PC-3 (cell line): Measurements from ENCODE around the gene MBD6. TPM values are rescaled to one million over a fixed set of nuclear protein-coding genes. Genes with fewer than 3 reads are reported as not detected.
"Not testable (repeated sequence)": the region's sequence is repeated elsewhere in the genome, so short reads cannot be mapped to it uniquely, and the experiment has no call there.

Experiments
- ATAC-seq: fragments of 200-7000 bp; cut with Tn5 transposase; 2 replicates; pipeline ENCODE4 v1.9.1; 2020; ENCODE audit warnings: mild to moderate bottlenecking, moderate library complexity
- BruUV-seq: library from RNA; stranded (reverse); fragments of 400-500 nt; replicated peaks from 2 replicates; lab custom pipeline; 2021; lab: Mats Ljungman, UMichigan
- CTCF ChIA-PET: fragments of 300-600 bp; sonication (Branson Sonifier 250); formaldehyde crosslinking; loops from one replicate; lab custom pipeline; 2022; ENCODE audit warnings: antibody characterized with exemption; lab: Charles Lee
- POLR2A ChIA-PET: fragments of 300-600 bp; sonication (Branson Sonifier 250); formaldehyde crosslinking; loops from one replicate; lab custom pipeline; 2022; ENCODE audit warnings: antibody characterized with exemption; ENCODE audit not compliant: unreplicated experiment; lab: Charles Lee
- DNase-seq: peaks from one replicate; pipeline ENCODE4 v3.0.0-alpha.2; 2015
- H2AFZ ChIP-seq: fragments of 300-600 bp; sonication (generic); 2 replicates; pipeline ENCODE4 v1.6.0; 2016; ENCODE audit warnings: antibody characterized with exemption, low read length
- H3F3A ChIP-seq: fragments of 300-600 bp; sonication (generic); one replicate; pipeline ENCODE4 v1.6.0; 2017; ENCODE audit warnings: antibody characterized with exemption, low read length, control low read depth, mild to moderate bottlenecking; ENCODE audit not compliant: unreplicated experiment
- H3K27ac ChIP-seq: fragments of 300-600 bp; sonication (generic); 2 replicates; pipeline ENCODE4 v1.5.1; 2016; ENCODE audit warnings: mild to moderate bottlenecking, low read length
- H3K27me3 ChIP-seq: fragments of 300-600 bp; sonication (generic); 2 replicates; pipeline ENCODE4 v1.6.1; 2016; ENCODE audit warnings: low read length, mixed read lengths
- H3K36me3 ChIP-seq: fragments of 300-600 bp; sonication (generic); 2 replicates; pipeline ENCODE4 v1.6.1; 2016; ENCODE audit warnings: low read depth, mixed run types, low read length, mixed read lengths
- H3K4me1 ChIP-seq: fragments of 300-600 bp; sonication (generic); 2 replicates; pipeline ENCODE4 v1.5.1; 2016; ENCODE audit warnings: low read length; ENCODE audit not compliant: insufficient read depth
- H3K4me2 ChIP-seq: fragments of 300-600 bp; sonication (generic); 2 replicates; pipeline ENCODE4 v1.6.0; 2016; ENCODE audit warnings: low read length
- H3K4me3 ChIP-seq: fragments of 300-600 bp; sonication (generic); 2 replicates; pipeline ENCODE4 v1.5.1; 2016; ENCODE audit warnings: mild to moderate bottlenecking, low read length, mixed read lengths
- H3K79me2 ChIP-seq: fragments of 300-600 bp; sonication (generic); 2 replicates; pipeline ENCODE4 v1.6.1; 2017; ENCODE audit warnings: low read length, mixed read lengths
- H3K9ac ChIP-seq: fragments of 300-600 bp; sonication (generic); 2 replicates; pipeline ENCODE4 v1.6.0; 2016; ENCODE audit warnings: mild to moderate bottlenecking, low read length
- H3K9me2 ChIP-seq: fragments of 300-600 bp; sonication (generic); replicated peaks from 2 replicates; pipeline ENCODE4 v1.6.1; 2016; ENCODE audit warnings: mixed run types, low read length, mixed read lengths
- H3K9me3 ChIP-seq: fragments of 300-600 bp; sonication (generic); 2 replicates; pipeline ENCODE4 v1.6.1; 2016; ENCODE audit warnings: low read length, mixed read lengths
- H4K20me1 ChIP-seq: fragments of 300-600 bp; sonication (generic); 2 replicates; pipeline ENCODE4 v1.6.1; 2016; ENCODE audit warnings: low read length, mixed read lengths
- CTCF ChIP-seq: fragments of 300-600 bp; sonication (generic); conservative IDR thresholded peaks from 2 replicates; pipeline ENCODE4 v1.5.1; 2017; ENCODE audit warnings: antibody characterized with exemption, low read depth, mild to moderate bottlenecking, low read length
- EZH2 ChIP-seq: fragments of 300-600 bp; sonication (generic); IDR thresholded peaks from one replicate; pipeline ENCODE4 v1.6.1; 2017; ENCODE audit warnings: antibody characterized with exemption, mild to moderate bottlenecking, low read length; ENCODE audit not compliant: unreplicated experiment
- EZH2phosphoT487 ChIP-seq: fragments of 300-600 bp; sonication (generic); IDR thresholded peaks from 2 replicates; pipeline ENCODE4 v1.6.1; 2018; ENCODE audit warnings: mild to moderate bottlenecking, antibody characterized with exemption, low read length, borderline replicate concordance
- intact Hi-C: fragments of 100-400 bp; cut with micrococcal nuclease; formaldehyde crosslinking; loops from 2 replicates; pipeline ENCODE4 v1.9.0; 2023
- total RNA-seq: library from RNA; depleted of rRNA; stranded (reverse); fragments of >200 nt; gene quantifications from 2 replicates; pipeline ENCODE4 v1.2.3, GENCODE V29; 2014

Gene MBD6
- total RNA-seq, 1 experiment from 2014 or later: 13.2 TPM

GRCh38 chr12:57516617-57517153 is 5.9 kb upstream of the MBD6 start:
- Histone ChIP-seq H3K79me2 (peaks cover 36% of the 10 kb centered on the region), H3K9me2 (no peaks in the 10 kb centered on the region), H3K4me3 (no peak overlapping the region), H3K9ac (no peak overlapping the region), H4K20me1 (peaks cover 28% of the 10 kb centered on the region), H2AFZ (no peak overlapping the region), H3K4me1 (peaks cover 24% of the 10 kb centered on the region), H3K27me3 (no peaks in the 10 kb centered on the region), H3K36me3 (peaks cover 57% of the 10 kb centered on the region), H3F3A (no peaks in the 10 kb centered on the region), H3K4me2 (no peak overlapping the region), H3K9me3 (no peaks in the 10 kb centered on the region), H3K27ac (no peak overlapping the region)
- ATAC-seq (no peak), DNase-seq (no peak)
- ChIA-PET POLR2A (no interaction called here), CTCF (no interaction called here)
- intact Hi-C loops: no loop called here
- TF ChIP-seq CTCF (no peak), EZH2phosphoT487 (no peak), EZH2 (no peak)
- no TSS peak for BruUV-seq

- DNase-seq (peak; percentile 40), ATAC-seq (no peak)
- CTCF ChIA-PET: no interaction called here
- H3K4me2 ChIP-seq: no peak overlapping the region
- H3K9me3 ChIP-seq: no peaks in the 10 kb centered on the region
- H3K27me3 ChIP-seq: no peaks in the 10 kb centered on the region
- H3K36me3 ChIP-seq: peaks cover 52% of the 10 kb centered on the region
- no peak for TF ChIP-seq EZH2
- no peak for TF ChIP-seq EZH2phosphoT487
- TF ChIP-seq CTCF: no peak
- H2AFZ ChIP-seq: no peak overlapping the region
- H4K20me1 ChIP-seq: peaks cover 28% of the 10 kb centered on the region
- no peaks in the 10 kb centered on the region for H3K9me2 ChIP-seq
- peaks cover 29% of the 10 kb centered on the region for H3K4me1 ChIP-seq
- intact Hi-C loops: no loop called here
- no peak overlapping the region for H3K9ac ChIP-seq
- H3K4me3 ChIP-seq: no peak overlapping the region
- H3K79me2 ChIP-seq: peaks cover 36% of the 10 kb centered on the region
- no TSS peak for BruUV-seq
- H3F3A ChIP-seq: no peaks in the 10 kb centered on the region
- POLR2A ChIA-PET: interaction anchor here (0.6 kb wide), 1 partner anchor 15 kb away, joined by 5 read pairs; no protein-coding TSS in a partner anchor
- H3K27ac ChIP-seq: no peak overlapping the region
These were observed 5.4 kb upstream of the MBD6 start for GRCh38 chr12:57517187-57517586.

- POLR2A ChIA-PET: interaction anchor here (0.6 kb wide), 1 partner anchor 14 kb away, joined by 5 read pairs; no protein-coding TSS in a partner anchor
These were observed 4.9 kb upstream of the MBD6 start for GRCh38 chr12:57517718-57518117.

More at GRCh38 chr12:57517718-57518117, 4.9 kb upstream of the MBD6 start:
- H3K9ac ChIP-seq, CTCF ChIA-PET, H3K4me3 ChIP-seq, DNase-seq, H3K9me2 ChIP-seq, H3F3A ChIP-seq, H2AFZ ChIP-seq, H3K9me3 ChIP-seq, BruUV-seq, intact Hi-C loops, H3K27me3 ChIP-seq, ATAC-seq, H3K27ac ChIP-seq: not testable (repeated sequence)
- peaks cover 30% of the 10 kb centered on the region for H3K4me1 ChIP-seq
- H4K20me1 ChIP-seq: peaks cover 28% of the 10 kb centered on the region
- H3K79me2 ChIP-seq: peaks cover 36% of the 10 kb centered on the region
- peak overlapping the region; percentile 98; the same call in 1 of the 2 replicates for H3K4me2 ChIP-seq
- H3K36me3 ChIP-seq: peaks cover 47% of the 10 kb centered on the region
